WI38 (cell line): ENCODE measurements around the gene DNAI1.

Experiments
- H3K4me3 ChIP-seq: 2 replicates; pipeline ENCODE4 v1.5.1; 2011; ENCODE audit warnings: low read depth, mild to moderate bottlenecking, control low read depth, low read length
- CTCF ChIP-seq: IDR thresholded peaks from 2 replicates; pipeline ENCODE4 v1.5.1; 2012; ENCODE audit warnings: low read depth, mild to moderate bottlenecking, control low read depth, low read length

DNAI1 gene

GRCh38 chr9:34544035-34544434 is 85.4 kb downstream of the DNAI1 start:
- no peak for TF ChIP-seq CTCF
- no peak overlapping the region for H3K4me3 ChIP-seq

GRCh38 chr9:34545497-34545896 is 86.9 kb downstream of the DNAI1 start:
- TF ChIP-seq CTCF, result no peak

GRCh38 chr9:34546102-34546833 is 87.7 kb downstream of the DNAI1 start:
- H3K4me3 ChIP-seq, result no peak overlapping the region
- TF ChIP-seq CTCF, result no peak

More at GRCh38 chr9:34545497-34545896, 86.9 kb downstream of the DNAI1 start:
- no peak overlapping the region for H3K4me3 ChIP-seq

GRCh38 chr9:34546834-34547827 is 88.5 kb downstream of the DNAI1 start:
- peak; percentile 53 for TF ChIP-seq CTCF
- no peak overlapping the region for H3K4me3 ChIP-seq

GRCh38 chr9:34547960-34548611 is 89.5 kb downstream of the DNAI1 start:
- TF ChIP-seq CTCF, result peak; percentile 80
- no peak overlapping the region for H3K4me3 ChIP-seq

- no peak for TF ChIP-seq CTCF
- H3K4me3 ChIP-seq, result no peak overlapping the region
Observed at GRCh38 chr9:34549407-34549732, 90.8 kb downstream of the DNAI1 start.
